NCI-H774 (cell line): Measurements from ENCODE around the gene KDM2B.
"Not testable (repeated sequence)": the region's sequence is repeated elsewhere in the genome, so short reads cannot be mapped to it uniquely, and the experiment has no call there.

Experiments
- DNase-seq: peaks from one replicate; lab custom pipeline; 2025; lab: John Stamatoyannopoulos, UW

The KDM2B gene

DNA sequence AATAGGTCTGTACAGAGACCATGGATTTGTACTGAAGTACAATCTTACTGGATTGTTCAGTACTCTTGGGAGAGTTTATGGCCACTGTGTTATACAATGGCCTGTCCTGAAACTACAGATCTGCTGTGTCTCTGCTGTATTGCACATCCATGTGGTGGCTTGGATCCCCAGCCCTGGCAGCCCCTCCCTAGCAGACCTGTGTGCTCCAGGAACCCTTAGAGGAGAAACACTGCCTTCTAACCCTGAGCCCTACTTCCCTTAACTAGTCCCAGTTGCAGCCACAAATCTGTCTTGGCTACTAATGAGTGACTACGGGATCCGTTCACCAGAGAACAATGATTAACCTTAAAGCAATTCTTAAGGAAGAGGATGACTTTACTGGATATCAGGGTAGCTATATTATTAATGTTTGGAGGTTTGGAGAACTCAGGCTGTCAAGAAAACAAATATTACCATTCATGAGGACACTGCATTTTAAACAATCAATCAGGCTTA lies 153.2 kb downstream of the KDM2B start:
- DNase-seq, result no peak

DNA sequence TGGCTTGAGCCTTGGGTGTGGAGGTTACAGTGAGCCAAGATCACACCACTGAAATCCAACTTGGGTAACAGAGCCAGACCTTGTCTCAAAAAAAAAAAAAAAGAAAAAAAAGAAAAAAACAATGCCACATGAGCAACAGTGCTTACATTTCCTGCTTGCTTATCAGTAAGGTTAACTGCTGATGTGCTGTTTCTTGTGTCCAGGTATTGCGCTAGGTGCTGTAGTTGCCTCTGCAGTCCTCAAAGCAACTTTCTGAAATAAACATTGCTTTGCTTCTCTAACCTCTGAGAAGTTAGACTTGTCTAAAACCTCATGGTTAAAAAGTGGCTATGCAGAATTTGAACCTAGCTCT lies 156.2 kb downstream of the KDM2B start:
- DNase-seq, result no peak

DNA sequence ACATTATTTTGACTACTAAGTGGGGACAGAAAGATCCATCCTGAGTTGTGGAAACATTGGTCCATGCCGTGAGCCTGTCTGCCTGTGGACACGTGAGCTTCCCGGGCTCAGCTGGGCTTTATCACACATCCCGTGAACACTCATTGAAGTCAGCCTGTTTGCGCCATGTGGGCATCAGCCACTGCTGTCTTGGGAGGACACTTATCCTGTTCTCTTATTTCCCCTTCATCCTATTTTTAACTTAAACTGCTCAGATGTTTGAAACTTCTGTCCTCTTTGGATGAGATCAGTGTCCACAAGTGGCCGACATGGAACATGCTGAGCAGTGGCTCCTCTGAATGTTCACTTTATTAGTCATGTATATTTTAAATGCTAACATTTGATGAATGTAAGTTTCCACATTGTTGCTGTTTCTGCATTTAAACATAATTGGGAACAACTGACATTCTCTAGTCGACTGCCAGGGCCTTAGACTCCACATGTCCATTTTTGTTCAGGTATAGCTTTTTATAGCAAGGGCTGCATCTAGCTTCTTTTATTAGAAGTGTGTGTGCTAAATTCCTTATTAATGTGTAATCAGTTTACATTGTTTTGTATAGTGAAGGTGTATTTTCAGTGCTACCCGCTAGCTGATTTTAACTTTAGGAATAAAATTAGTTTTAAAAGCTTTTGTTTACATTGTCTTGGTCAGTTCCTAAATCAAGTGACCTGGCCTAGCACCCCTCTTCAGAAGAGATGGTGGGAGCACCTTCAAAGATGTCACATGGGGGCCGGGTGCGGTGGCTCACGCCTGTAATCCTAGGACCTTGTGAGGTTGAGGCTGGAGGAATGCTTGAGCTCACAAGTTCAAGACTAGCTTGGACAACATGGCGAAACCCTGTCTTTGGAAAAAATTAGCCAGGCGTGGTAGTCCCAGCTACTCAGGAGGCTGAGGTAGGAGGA lies 156.9 kb downstream of the KDM2B start:
- no peak for DNase-seq

DNA sequence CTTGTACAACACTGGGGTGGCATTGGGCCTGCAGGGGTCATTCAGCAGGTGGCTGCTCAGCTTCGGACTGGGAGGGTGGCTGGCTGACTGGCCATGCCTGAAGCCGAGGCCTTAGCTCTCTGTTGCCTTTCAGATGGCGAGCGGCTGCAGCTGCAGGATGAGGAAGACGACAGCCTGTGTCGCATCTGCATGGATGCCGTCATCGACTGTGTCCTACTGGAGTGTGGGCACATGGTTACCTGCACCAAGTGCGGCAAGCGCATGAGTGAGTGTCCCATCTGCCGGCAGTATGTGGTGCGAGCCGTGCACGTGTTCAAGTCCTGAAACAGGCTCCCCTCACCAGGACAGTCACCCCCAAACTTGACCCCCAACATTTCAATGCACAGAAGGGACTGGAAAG lies 157.6 kb downstream of the KDM2B start:
- DNase-seq, result no peak

DNA sequence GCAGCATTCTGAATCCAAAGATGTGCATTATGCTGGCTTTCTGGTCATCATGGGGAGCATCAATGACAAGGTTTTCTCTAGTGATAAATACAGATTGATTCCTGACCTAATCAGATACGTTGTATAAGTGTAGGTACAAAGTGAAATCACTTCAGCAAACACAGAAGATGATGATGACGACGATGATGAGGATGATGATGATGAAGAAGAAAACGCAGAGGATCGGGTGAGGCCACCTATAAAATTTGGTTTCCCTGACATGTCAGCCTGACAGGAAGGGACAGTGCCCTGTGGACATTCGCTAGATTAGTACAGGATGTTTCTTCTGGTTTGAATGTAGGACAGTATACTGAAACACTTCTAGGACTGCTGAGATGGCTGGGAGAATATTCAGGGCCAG lies 160.7 kb downstream of the KDM2B start:
- no peak for DNase-seq

DNA sequence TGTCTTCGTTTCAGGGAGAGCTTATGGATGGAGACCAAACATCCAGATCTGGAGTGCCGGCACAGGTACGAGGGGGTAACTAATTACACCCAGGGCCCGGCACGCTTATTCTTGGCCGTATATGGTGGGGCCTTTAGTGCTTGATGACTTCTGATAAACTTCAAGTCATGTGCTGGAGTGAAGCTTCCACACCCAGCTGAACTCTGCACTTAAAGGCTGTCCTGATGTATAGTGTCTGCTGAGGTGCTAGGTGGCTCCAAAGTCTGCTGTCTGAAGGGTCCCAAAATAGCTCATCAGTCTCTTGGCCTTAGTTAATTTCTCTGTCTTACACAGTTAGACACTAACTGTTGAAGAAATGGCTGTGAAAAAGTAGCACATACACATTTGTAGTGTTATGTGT lies 163.0 kb downstream of the KDM2B start:
- DNase-seq, result no peak

DNA sequence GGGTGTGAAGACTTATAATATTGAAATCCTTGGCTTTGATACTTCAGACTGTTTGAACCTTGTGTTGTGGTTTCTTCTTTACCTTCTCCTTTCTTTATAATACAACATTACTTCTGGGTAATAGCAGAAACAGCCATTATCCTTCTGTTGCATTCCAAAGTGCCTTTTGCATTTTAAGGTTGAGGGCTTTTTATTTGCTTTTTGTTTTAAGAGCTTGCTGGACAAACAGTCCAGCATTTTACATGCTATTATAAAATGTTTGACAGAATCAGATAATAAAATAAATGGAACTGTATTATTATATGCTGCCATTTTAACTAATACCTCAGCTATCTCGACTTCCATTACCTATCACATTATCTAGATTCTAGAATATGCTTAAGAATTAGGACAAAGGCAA lies 166.9 kb downstream of the KDM2B start:
- DNase-seq, result no peak

DNA sequence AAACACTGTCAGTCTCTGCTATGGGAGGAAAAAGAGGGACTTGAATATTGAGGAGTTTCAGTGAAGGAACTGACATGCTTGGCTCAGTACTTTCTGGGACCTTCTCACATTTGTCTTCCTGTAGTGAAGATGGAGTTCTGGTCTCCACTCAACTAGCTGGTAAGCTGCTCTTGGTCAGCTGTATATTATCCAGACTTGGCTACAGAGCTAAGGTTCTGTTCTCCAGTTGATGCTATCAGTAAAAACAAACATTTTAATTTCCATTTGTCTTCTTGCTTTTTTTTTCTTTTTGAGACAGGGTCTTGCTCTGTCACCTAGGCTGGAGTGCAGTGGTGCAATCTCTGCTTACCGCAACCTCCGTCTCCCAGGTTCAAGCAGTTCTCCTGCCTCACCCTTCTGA lies 175.6 kb downstream of the KDM2B start:
- DNase-seq, result no peak

DNA sequence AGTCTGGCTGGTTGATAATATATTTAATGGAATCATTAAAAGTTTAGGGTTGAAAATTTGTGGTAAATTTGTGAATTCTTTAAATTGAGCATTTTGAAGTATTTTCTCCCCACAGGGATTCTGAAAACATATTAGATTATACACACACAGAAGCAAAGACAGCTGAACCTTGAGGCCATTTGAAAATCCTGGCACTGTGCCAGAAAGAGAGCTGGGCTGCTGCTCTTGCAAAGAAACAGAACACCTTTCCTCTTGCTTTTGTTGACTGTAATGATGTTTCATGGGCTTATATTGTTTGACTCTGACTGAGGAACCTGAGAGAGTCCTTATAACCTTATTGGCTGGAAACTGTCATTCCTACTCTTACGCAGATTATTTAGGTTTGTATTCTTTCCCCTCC lies 176.1 kb downstream of the KDM2B start:
- peak; percentile 71 for DNase-seq

DNA sequence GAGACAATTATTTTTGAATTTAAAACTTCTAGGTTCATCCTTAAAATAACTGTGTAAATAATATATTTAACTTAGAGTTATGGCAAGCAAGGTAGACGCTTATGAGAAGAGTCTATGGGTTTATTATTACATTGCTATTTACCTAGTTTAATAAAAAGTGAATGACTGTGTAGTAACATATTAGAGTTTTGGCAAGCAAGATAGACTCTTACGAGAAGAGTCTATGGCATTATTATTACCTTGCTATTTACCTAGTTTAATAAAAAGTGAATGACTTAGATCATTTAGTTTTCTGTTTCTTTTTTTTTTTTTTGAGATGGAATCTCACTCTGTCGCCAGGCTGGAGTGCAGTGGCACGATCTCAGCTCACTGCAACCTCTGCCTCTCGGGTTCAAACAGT lies 177.1 kb downstream of the KDM2B start:
- no peak for DNase-seq

DNA sequence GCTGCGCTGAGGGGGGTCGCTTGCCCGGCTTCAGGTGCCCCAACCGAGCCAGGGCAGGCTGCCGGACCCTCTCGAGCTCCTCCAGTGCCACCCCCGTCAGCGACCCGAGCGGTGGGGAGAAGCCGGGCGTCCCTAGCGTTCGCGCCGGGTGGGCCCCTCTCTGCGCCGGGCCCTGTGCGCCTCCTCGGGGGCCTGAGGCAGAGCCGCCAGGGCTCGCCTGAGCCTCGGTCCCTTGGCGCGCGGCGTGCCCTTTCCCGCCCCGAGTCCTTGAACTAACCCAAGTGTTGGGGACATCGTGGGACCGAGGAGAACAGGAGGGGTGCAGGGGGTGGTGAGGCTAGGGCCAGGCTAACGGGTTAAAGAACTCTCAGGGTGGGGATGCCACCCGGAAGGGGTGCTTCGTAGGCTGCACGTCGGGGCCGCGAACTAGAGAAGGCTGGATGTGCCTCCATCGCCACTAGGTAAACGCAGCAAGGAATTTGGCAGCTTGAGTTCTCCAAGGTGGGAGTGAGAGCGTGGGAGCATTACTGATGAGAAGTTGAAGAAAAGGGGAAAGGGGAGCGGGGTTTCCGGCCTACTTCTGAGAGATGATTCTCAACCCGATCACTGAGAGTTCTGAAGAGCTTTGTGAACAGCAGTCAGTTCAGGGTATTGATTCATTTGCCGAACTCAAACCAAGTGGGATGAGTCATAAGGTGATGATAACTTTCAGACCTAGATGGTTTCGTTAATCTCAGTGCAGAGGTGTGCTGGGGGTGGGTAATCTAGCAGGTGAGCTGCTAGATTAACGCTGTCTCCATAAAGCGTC lies 180.3 kb downstream of the KDM2B start:
- peak; percentile 30 for DNase-seq

DNA sequence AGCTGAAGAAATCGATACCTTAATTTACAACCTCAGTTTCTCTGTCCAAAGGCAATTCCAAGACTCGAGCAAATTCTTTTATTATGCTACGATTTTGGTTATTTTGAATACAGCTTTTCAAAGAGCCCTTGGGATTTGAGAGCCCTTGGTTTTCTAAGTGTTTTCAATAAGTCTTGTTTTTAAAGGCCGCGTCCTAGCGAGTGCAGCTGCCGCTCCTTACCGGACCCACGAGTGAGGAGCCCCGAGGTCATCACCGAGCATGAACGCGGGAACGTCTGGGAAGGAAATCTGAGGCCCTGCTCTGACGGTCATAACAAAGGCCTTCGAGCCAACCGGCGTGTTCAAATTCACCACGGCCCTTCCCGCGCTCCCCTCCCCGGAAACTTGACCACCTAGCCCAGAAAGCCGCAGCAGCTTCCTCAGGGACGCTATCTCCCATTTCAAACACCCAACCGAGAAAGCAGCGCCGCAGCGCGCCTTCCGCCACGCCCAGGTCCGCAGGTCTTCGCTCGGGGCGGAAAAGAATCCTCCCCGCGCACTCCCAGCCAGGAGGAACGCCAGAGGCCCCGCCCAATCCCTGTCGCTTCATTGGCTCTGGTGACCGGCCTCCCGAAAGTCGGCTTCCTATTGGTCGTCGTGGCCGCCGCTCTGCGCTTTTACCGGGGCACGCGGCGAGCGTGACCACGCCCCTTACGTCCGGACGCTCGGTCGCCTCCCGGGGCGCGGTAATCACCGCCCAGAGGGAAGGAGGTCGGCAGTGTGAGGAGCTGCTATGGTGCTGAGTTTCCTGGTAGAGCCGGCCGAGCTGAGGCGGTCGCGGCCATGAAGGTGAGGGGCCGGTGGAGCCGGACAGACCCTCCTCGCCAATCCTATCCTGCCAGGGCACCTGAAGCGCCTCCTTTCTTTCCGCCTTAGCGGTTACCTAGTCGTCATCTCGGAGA lies 181.2 kb downstream of the KDM2B start, which contains the start of gene RNF34:
Gene RNF34, plus strand, starts transcription at position 728 of the 941 bp plus-strand sequence. Its CDS starts 95 bp downstream, at position 823.
- DNase-seq, result peak; percentile 99

DNA sequence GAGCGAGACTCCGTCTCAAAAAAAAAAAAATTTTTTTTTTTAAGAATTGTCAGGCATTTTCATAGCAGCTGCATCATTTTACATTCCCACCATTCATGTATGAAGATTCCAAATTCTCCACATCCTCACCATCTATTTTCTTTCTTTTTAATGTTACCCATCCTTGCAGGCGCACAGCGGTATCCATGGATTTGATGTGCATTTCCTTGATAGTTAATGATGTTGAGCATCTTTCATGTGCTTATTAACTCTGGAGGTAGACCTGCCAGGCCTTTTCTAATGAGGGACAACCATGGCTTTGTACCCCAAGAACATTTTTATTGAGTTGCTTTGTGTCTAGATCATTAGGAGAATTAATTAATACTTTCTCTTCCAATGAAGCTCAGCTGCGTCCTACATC lies 182.5 kb downstream of the KDM2B start:
- no peak for DNase-seq

DNA sequence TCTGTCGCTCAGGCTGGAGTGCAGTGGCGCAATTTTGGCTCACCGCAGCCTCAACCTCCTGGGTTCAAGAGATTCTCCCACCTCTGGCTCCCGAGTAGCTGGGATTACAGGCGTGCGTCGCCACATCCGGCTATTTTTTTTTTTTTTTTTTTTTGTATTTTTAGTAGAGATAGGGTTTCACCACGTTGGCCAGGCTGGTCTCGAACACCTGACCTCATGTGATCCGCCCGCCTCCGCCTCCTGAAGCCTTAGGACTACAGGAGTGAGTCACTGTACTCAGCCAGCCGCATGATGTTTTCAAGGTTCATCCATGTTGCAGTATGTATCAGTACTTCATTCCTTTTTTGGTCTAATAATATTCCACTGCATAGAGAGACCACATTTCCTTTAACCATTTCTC lies 183.3 kb downstream of the KDM2B start:
- no peak for DNase-seq

DNA sequence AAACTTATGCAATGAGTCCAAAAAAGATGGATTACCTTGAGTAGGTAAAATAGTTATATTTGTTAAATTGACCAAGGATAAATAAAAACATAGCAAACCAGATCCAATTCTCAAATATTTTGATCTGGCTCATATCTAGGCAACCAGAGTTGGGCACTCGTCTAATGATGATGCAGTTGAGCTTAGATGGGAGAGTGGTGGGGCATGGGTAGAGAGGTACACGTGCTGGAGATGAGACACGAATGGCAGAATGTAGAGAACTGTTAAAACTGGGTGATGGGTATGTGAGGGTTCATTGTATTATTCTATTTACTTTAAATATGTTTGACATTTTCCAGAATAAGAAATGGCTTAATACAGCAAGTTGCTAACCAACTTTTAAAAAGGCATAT lies 188.5 kb downstream of the KDM2B start:
- no peak for DNase-seq

DNA sequence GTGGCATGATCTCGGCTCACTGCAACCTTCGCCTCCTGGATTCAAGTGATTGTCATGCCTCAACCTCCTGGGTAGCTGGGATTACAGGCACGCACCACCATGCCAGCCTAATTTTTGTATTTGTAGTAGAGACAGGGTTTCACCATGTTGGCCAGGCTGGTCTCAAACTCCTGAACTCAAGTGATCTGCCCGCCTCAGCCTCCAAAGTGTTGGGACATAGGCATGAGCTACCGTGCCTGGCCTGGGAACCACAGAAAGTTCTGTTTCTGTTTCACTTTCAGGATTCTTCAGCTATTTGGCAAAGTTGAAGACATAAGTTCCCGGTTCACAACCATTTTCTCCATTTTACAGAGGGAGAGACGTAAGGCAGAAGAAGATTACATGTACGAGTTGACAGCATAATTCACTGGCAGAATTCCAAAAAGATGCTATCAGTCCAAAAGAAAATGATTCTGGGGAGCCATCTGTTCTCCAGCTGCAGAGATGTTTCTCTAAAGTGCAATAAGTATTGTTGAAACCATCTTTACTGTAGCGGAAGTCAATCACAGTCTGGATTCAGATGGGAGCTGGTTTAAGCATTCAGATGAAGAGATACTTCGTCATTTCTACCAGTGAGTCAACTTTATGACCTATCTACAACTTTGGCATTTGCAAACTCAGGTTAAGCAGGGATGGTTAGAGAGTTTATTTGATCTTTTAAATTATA lies 189.1 kb downstream of the KDM2B start:
- no peak for DNase-seq

DNA sequence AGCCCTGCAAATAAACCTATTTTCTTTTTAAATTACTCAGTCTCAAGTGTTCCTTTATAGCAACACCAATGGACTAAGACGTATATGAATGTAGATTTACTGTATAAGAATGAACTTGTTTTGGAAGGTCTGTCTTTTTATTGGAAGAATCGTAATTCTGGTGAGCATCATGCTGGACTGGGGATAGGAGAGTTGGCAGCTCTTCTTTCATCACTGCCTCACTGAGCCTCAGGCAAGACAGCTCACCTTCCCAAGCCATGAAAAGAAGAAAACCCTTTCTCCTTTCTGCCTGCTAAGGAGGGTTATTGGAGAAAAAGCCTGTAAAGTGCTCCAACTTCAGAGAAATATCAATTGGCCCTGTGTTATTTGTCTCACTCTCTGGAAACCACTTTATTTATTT lies 190.0 kb downstream of the KDM2B start:
- no peak for DNase-seq

DNA sequence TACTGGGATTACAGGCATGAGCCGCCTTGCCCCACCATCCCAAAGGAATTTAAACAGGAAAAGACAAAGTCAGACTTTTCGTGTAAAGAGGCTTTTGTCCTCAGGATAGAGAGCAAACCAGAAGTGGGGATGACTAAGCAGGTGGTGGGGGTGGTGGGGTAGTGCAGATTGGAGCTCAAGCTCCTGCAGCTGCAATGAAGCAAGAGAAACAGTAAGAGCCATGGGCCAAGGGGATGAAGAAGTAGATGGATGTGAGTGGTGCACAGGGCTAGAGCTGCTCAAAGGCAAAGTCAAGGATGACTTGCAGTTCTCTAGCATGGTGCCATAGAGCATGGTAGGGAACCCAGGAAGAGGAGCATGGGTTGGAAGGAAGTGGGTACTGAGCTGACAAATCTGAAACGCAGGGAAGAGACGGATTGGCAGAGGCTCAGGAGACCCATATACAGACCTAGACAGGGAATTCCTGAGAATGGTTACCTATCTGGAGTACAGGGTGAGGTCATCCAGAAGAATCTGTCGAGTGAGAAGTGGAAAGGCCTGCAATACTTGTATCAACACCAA lies 192.3 kb downstream of the KDM2B start:
- no peak for DNase-seq

DNA sequence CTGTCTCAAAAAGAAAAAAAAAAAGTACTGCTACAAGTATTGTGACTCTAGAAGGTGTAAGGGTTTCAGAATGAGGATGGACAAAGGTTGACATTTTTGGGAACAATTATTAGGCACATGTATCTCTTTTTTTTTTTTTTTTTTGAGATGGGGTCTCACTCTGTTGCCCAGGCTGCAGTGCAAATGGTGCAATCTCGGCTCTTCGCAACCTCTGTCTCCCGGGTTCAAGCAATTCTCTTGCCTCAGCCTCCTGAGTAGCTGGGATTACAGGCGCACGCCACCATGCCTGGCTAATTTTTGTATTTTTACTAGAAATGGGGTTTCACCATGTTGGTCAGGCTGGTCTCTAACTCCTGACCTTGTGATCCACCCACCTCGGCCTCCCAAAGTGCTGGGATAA lies 195.9 kb downstream of the KDM2B start:
- DNase-seq, result not testable (repeated sequence)

DNA sequence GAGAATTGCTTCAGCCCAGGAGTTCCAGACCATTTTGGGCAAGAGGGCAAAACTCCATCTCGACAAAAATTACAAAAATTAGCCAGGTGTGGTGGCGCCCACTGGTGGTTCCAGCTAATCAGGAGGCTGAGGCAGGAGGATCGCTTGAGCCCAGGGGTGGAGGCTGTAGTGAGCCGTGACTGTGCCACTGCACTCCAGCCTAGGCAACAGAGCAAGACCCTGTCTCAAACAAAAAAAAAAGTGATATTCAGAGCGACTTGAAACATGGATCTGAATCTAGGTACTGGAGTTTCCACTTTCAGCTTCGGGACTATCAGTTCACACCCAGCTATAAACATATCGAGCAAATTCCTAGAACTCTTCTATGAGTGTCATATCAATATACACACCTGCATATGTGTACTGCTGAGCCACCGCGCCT lies 197.2 kb downstream of the KDM2B start:
- DNase-seq, result no peak

DNA sequence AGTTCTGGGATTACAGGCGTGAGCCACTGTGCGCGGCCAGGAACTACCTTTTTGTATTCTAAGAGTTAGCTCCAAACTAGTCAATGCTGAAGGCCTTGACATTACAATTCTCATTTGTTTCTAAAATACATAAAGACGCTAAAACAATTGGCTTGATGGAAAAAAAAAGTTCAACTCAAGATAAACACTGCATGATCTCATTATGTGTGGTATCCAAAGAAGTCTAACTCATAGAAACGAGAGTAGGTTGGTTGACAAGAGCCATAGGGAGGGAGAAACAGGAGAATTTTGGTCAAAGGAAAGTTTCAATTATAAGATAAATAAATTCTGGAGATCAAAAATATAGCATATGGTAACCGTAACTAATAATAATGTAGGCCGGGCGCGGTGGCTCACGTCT lies 200.9 kb downstream of the KDM2B start:
- DNase-seq, result no peak
